Measurements from ENCODE around the gene TPSG1. TPM values are rescaled to one million over a fixed set of nuclear protein-coding genes. Genes with fewer than 3 reads are reported as not detected.

Gene TPSG1
- total and polyA plus RNA-seq, 10 donors: 0.46 TPM; not detected in 9

GRCh38 chr16:1218930-1219611 lies 6.0 kb downstream of the TPSG1 start:
- no peak for DNase-seq
- no peaks in the 10 kb centered on the region for H3K36me3 ChIP-seq
- H3K27me3 ChIP-seq (replicated peaks in 1 of 7): peaks cover 0 to 75% (median 0%) of the 10 kb centered on the region in 7 donors
- no peak overlapping the region for H3K27ac ChIP-seq
- intact Hi-C loops (cut with DNase I; ENCODE audit: low total_unique reads): no loop called here
- no peaks in the 10 kb centered on the region for H3K9me3 ChIP-seq
- TF ChIP-seq CTCF (IDR thresholded peaks at IDR 0.05 in 8 of 11, conservative IDR thresholded peaks at IDR 0.05 in 3 of 11): no peak
- TF ChIP-seq POLR2AphosphoS5 (IDR thresholded peaks at IDR 0.05): no peak
- no peak for TF ChIP-seq POLR2A (IDR thresholded peaks at IDR 0.05)
- WGBS, 5 donors: 77 to 86% (median 83%) methylated on average over 10 to 24 of the region's 24 CpGs
- H3K4me3 ChIP-seq: no peak overlapping the region
- H3K4me1 ChIP-seq: no peaks in the 10 kb centered on the region

- intact Hi-C loops (cut with DNase I; ENCODE audit: low total_unique reads): no loop called here
- no peaks in the 10 kb centered on the region for H3K4me1 ChIP-seq
- DNase-seq: no peak
- H3K4me3 ChIP-seq: no peak overlapping the region
- H3K36me3 ChIP-seq: no peaks in the 10 kb centered on the region
- WGBS, 5 donors: 84 to 92% (median 88%) methylated on average over 41 to 49 of the region's 49 CpGs
- no peak overlapping the region for H3K27ac ChIP-seq
- H3K9me3 ChIP-seq: no peaks in the 10 kb centered on the region
- peaks cover 0 to 83% (median 0%) of the 10 kb centered on the region in 7 donors for H3K27me3 ChIP-seq (replicated peaks in 1 of 7)
- TF ChIP-seq CTCF (IDR thresholded peaks at IDR 0.05 in 8 of 11, conservative IDR thresholded peaks at IDR 0.05 in 3 of 11) (no peak), POLR2A (IDR thresholded peaks at IDR 0.05) (no peak), POLR2AphosphoS5 (IDR thresholded peaks at IDR 0.05) (no peak)
Observed at GRCh38 chr16:1218061-1218929, 6.8 kb downstream of the TPSG1 start.

GRCh38 chr16:1217526-1217925 lies 7.5 kb downstream of the TPSG1 start:
- Histone ChIP-seq H3K9me3 (no peaks in the 10 kb centered on the region), H3K4me1 (no peaks in the 10 kb centered on the region), H3K27me3 (replicated peaks in 1 of 7) (peaks cover 0 to 79% (median 0%) of the 10 kb centered on the region in 7 donors), H3K36me3 (no peaks in the 10 kb centered on the region), H3K4me3 (no peak overlapping the region), H3K27ac (no peak overlapping the region)
- intact Hi-C loops (cut with DNase I; ENCODE audit: low total_unique reads): no loop called here
- no peak for DNase-seq
- 81 to 92% (median 88%) methylated on average over 16 to 24 of the region's 24 CpGs for WGBS, 5 donors
- TF ChIP-seq POLR2A (IDR thresholded peaks at IDR 0.05): no peak
- TF ChIP-seq POLR2AphosphoS5 (IDR thresholded peaks at IDR 0.05): no peak
- TF ChIP-seq CTCF (IDR thresholded peaks at IDR 0.05 in 8 of 11, conservative IDR thresholded peaks at IDR 0.05 in 3 of 11): no peak
